IMR-90 (cell line): Measurements from ENCODE around the gene SPTBN5. TPM values are rescaled to one million over a fixed set of nuclear protein-coding genes. Genes with fewer than 3 reads are reported as not detected.

Experiments used
- ATAC-seq: fragments of 200-7000 bp; cut with Tn5 transposase; 2 replicates; pipeline ENCODE4 v1.9.1; 2020; ENCODE audit warnings: low read depth, mild to moderate bottlenecking, moderate library complexity
- BruUV-seq: library from RNA; stranded (reverse); fragments of 400-500 nt; replicated peaks from 2 replicates; lab custom pipeline; 2021; lab: Mats Ljungman, UMichigan
- CTCF ChIA-PET: fragments of 300-600 bp; formaldehyde crosslinking; extraction: SDS; loops from one replicate; lab custom pipeline; 2021; ENCODE audit warnings: antibody characterized with exemption; lab: Yijun Ruan, JAX
- POLR2A ChIA-PET: fragments of 300-600 bp; sonication (Branson Sonifier 250); formaldehyde crosslinking; loops from one replicate; lab custom pipeline; 2022; ENCODE audit warnings: antibody characterized with exemption; ENCODE audit not compliant: unreplicated experiment; lab: Charles Lee
- DNase-seq: peaks from one replicate; pipeline ENCODE4 v3.0.0; 2013
- H2AFZ ChIP-seq: replicated peaks from 2 replicates; pipeline ENCODE3; 2013; ENCODE audit warnings: low read length, mild to moderate bottlenecking; ENCODE audit not compliant: poor library complexity
- H2AK5ac ChIP-seq: 2 replicates; pipeline ENCODE4 v1.6.1; 2013; ENCODE audit warnings: low read depth, low read length, inconsistent platforms
- H2AK9ac ChIP-seq: replicated peaks from 2 replicates; pipeline ENCODE3; 2013; ENCODE audit warnings: mild to moderate bottlenecking, low read depth, low read length, moderate library complexity; ENCODE audit not compliant: poor library complexity
- H2BK120ac ChIP-seq: 2 replicates; pipeline ENCODE4 v1.6.1; 2013; ENCODE audit warnings: low read depth, low read length, inconsistent platforms
- H2BK15ac ChIP-seq: 3 replicates; pipeline ENCODE4 v1.6.1; 2013; ENCODE audit warnings: low read depth, low read length, inconsistent platforms
- H2BK20ac ChIP-seq: 2 replicates; pipeline ENCODE4 v1.6.1; 2013; ENCODE audit warnings: low read depth, mild to moderate bottlenecking, inconsistent platforms, low read length, moderate library complexity
- H2BK5ac ChIP-seq: 2 replicates; pipeline ENCODE4 v1.6.1; 2013; ENCODE audit warnings: mild to moderate bottlenecking, low read depth, low read length, inconsistent platforms; ENCODE audit not compliant: poor library complexity, severe bottlenecking
- H3K14ac ChIP-seq: replicated peaks from 2 replicates; pipeline ENCODE4 v1.6.1; 2013; ENCODE audit warnings: low read depth, low read length, inconsistent platforms
- H3K18ac ChIP-seq: 2 replicates; pipeline ENCODE4 v1.6.1; 2013; ENCODE audit warnings: low read depth, low read length, control low read depth
- H3K23ac ChIP-seq: 2 replicates; pipeline ENCODE4 v1.6.1; 2013; ENCODE audit warnings: low read depth, low read length, inconsistent platforms
- H3K27ac ChIP-seq: 2 replicates; pipeline ENCODE4 v1.5.1; 2013; ENCODE audit warnings: mild to moderate bottlenecking, control low read depth, low read length; ENCODE audit not compliant: insufficient read depth
- H3K27me3 ChIP-seq: 2 replicates; pipeline ENCODE4 v1.6.1; 2013; ENCODE audit warnings: low read length; ENCODE audit not compliant: control insufficient read depth, insufficient read depth
- H3K36me3 ChIP-seq: 2 replicates; pipeline ENCODE4 v1.6.1; 2013; ENCODE audit warnings: low read length, mixed read lengths; ENCODE audit not compliant: control insufficient read depth, insufficient read depth
- H3K4ac ChIP-seq: 2 replicates; pipeline ENCODE4 v1.6.1; 2013; ENCODE audit warnings: low read depth, low read length, inconsistent platforms
- H3K4me1 ChIP-seq: 2 replicates; pipeline ENCODE4 v1.6.1; 2013; ENCODE audit warnings: low read length, mixed read lengths; ENCODE audit not compliant: control insufficient read depth, insufficient read depth
- H3K4me2 ChIP-seq: 2 replicates; pipeline ENCODE4 v1.6.1; 2013; ENCODE audit warnings: low read depth, mild to moderate bottlenecking, control low read depth, low read length, moderate library complexity
- H3K4me3 ChIP-seq: 2 replicates; pipeline ENCODE4 v1.5.1; 2013; ENCODE audit warnings: low read depth, mild to moderate bottlenecking, control low read depth, low read length, moderate library complexity; ENCODE audit not compliant: insufficient read depth
- H3K56ac ChIP-seq: 2 replicates; pipeline ENCODE4 v1.6.1; 2013; ENCODE audit warnings: low read length, inconsistent platforms; ENCODE audit not compliant: insufficient read depth; ENCODE audit errors: extremely low read depth
- H3K79me1 ChIP-seq, 2 experiments: 2 replicates each; pipeline ENCODE4 v1.6.1; 2013; ENCODE audit warnings: low read length in 2 of 2, inconsistent platforms in 1 of 2, low read depth in 1 of 2
- H3K9ac ChIP-seq: 2 replicates; pipeline ENCODE4 v1.6.1; 2013; ENCODE audit warnings: low read depth, low read length, control low read depth
- H3K9me1 ChIP-seq: 2 replicates; pipeline ENCODE4 v1.6.1; 2013; ENCODE audit warnings: low read length, inconsistent platforms; ENCODE audit not compliant: insufficient read depth
- H3K9me3 ChIP-seq: 2 replicates; pipeline ENCODE4 v1.6.1; 2013; ENCODE audit warnings: low read length; ENCODE audit not compliant: control insufficient read depth, insufficient read depth
- H4K20me1 ChIP-seq: 2 replicates; pipeline ENCODE4 v1.6.1; 2013; ENCODE audit warnings: low read length, inconsistent platforms; ENCODE audit not compliant: insufficient read depth
- H4K5ac ChIP-seq: 2 replicates; pipeline ENCODE4 v1.6.1; 2013; ENCODE audit warnings: mild to moderate bottlenecking, low read depth, low read length, control low read depth
- H4K8ac ChIP-seq, 2 experiments: 2 replicates each; pipeline ENCODE4 v1.6.1; 2013; ENCODE audit warnings: low read depth in 2 of 2, low read length in 2 of 2, control low read depth in 1 of 2, inconsistent platforms in 1 of 2
- H4K91ac ChIP-seq: 2 replicates; pipeline ENCODE4 v1.6.1; 2013; ENCODE audit warnings: low read depth, low read length, inconsistent platforms; ENCODE audit not compliant: insufficient read depth
- CEBPB ChIP-seq: IDR thresholded peaks from 2 replicates; pipeline ENCODE4 v1.6.1; 2012; ENCODE audit warnings: low read depth, low read length, improper control_type of control experiment
- FOS ChIP-seq: fragments of 150-350 bp; IDR thresholded peaks from 2 replicates; pipeline ENCODE4 v1.6.1; 2016; ENCODE audit warnings: low read depth, low read length
- MAFK ChIP-seq: IDR thresholded peaks from 2 replicates; pipeline ENCODE4 v1.6.1; 2012; ENCODE audit warnings: low read depth, low read length, improper control_type of control experiment
- MAZ ChIP-seq: IDR thresholded peaks from 2 replicates; pipeline ENCODE4 v1.6.1; 2012; ENCODE audit warnings: low read depth, mild to moderate bottlenecking, low read length, improper control_type of control experiment, moderate library complexity, borderline replicate concordance
- NFE2L2 ChIP-seq: fragments of 150-350 bp; IDR thresholded peaks from 2 replicates; pipeline ENCODE4 v1.6.1; 2016; ENCODE audit warnings: low read depth, mild to moderate bottlenecking, low read length
- POLR2A ChIP-seq: IDR thresholded peaks from 2 replicates; pipeline ENCODE4 v1.6.1; 2012; ENCODE audit warnings: mild to moderate bottlenecking, low read depth, low read length
- RAD21 ChIP-seq: IDR thresholded peaks from 2 replicates; pipeline ENCODE4 v1.6.1; 2012; ENCODE audit warnings: low read length, improper control_type of control experiment
- RCOR1 ChIP-seq: IDR thresholded peaks from 2 replicates; pipeline ENCODE4 v1.6.1; 2012; ENCODE audit warnings: mild to moderate bottlenecking, low read length, improper control_type of control experiment; ENCODE audit not compliant: insufficient replicate concordance
- SMC3 ChIP-seq: fragments of 150-350 bp; IDR thresholded peaks from 2 replicates; pipeline ENCODE4 v1.6.1; 2016; ENCODE audit warnings: low read depth, mild to moderate bottlenecking, antibody characterized with exemption, low read length, moderate library complexity
- WGBS, 2 experiments: methylation state at CpG; one replicate each; pipeline versions ENCODE4 v1.1.5 to v1.1.7; 2013; ENCODE audit warnings: missing lambda C conversion rate in 2 of 2; ENCODE audit not compliant: insufficient read length in 1 of 2; ENCODE audit errors: extremely low coverage in 2 of 2; 5-methylcytosine and 5-hydroxymethylcytosine counted together
- dilution Hi-C: fragments of 300-500 bp; cut with HindIII; formaldehyde crosslinking; loops from one replicate; pipeline ENCODE4 v1.14.3; 2018; ENCODE audit warnings: low sequenced_read_pairs; ENCODE audit not compliant: unreplicated experiment
- in situ Hi-C: fragments of 300-500 bp; cut with MboI; formaldehyde crosslinking; loops from 3 replicates; pipeline ENCODE4 v1.14.3; 2019; ENCODE audit warnings: low sequenced_read_pairs, inconsistent platforms, mixed read lengths
- intact Hi-C: fragments of 100-400 bp; cut with micrococcal nuclease; formaldehyde crosslinking; loops from 2 replicates; pipeline ENCODE4 v1.10.0; 2022
- polyA plus RNA-seq, 3 experiments: library from polyadenylated mRNA; depleted of rRNA; stranded (reverse); fragments of >200 nt; gene quantifications; 2 replicates each; pipeline ENCODE4 v1.2.3, GENCODE V29; 2012; ENCODE audit warnings: low replicate concordance in 1 of 3
- total RNA-seq: library from RNA; depleted of rRNA; stranded (reverse); fragments of >200 nt; gene quantifications from 2 replicates; pipeline ENCODE4 v1.2.3, GENCODE V29; 2012
- TF ChIP-seq, protein P1 (sequence below): fragments of 150-350 bp; IDR thresholded peaks from 2 replicates; pipeline ENCODE4 v1.6.1; 2016; ENCODE audit warnings: low read depth, mild to moderate bottlenecking, low read length, moderate library complexity, borderline replicate concordance
- TF ChIP-seq, protein P2 (sequence below): conservative IDR thresholded peaks from 2 replicates; pipeline ENCODE4 v1.5.1; 2012; ENCODE audit warnings: mild to moderate bottlenecking, low read depth, low read length, improper control_type of control experiment

The SPTBN5 gene
- total and polyA plus RNA-seq, 2 of the 4 experiments (the other 2 are of a cell fraction) = under 0.01 to 0.38 TPM

DNA sequence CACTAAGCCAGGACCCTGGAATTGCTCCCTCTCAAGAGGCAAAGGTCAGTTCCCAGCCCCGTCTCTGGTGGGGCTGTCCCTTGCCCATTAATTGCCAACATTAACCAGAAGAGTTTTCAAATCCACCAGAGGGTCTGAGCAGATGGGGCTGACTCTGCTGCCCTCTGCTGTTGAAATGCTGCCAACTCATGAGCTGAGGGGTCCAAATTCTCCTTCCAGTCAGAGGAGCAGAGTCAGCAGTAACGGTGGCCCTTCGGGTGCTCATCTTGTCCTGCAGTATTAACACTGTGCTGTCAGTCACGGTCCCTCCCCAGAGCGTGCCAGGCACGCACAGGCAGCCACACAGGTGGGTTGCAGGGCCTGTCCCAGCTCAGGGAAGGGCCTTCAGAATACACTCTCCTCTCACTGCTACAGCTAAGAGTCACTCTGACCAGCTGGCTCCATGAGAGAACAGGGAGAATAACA is 10.7 kb upstream of the SPTBN5 start:
- Histone ChIP-seq H2AK9ac (peak overlapping the region; percentile 21), H4K20me1 (peaks cover 16% of the 10 kb centered on the region; the same call in 1 of the 2 replicates), H3K4me1 (no peaks in the 10 kb centered on the region), H3K27me3 (no peaks in the 10 kb centered on the region), H3K56ac (no peak overlapping the region), H2BK20ac (no peak overlapping the region), H2AFZ (peak overlapping the region; percentile 6), H2AK5ac (no peak overlapping the region), H2BK120ac (no peak overlapping the region), H3K9ac (no peak overlapping the region), H3K18ac (no peak overlapping the region), H3K4me2 (no peak overlapping the region), H2BK15ac (no peak overlapping the region), H3K36me3 (peaks cover 25% of the 10 kb centered on the region), H3K4ac (no peak overlapping the region), H3K4me3 (no peak overlapping the region), H4K5ac (no peak overlapping the region), H3K14ac (no peak overlapping the region), H4K8ac (no peak overlapping the region), H3K79me1 (peaks cover 0 to 21% of the 10 kb centered on the region in 2 experiments), H2BK5ac (no peak overlapping the region), H3K9me1 (no peaks in the 10 kb centered on the region), H4K91ac (no peak overlapping the region), H3K9me3 (no peaks in the 10 kb centered on the region), H3K27ac (no peak overlapping the region), H3K23ac (no peak overlapping the region)
- in situ Hi-C loops = no loop called here
- dilution Hi-C loops = no loop called here
- WGBS, 2 experiments = 16% methylated on average over 3 of the region's 6 CpGs; no CpG with 5 or more reads in 1 of the 2 experiments
- ChIA-PET POLR2A (no interaction called here), CTCF (interaction anchor here (0.6 to 1.0 kb wide), 5 partner anchors 9 to 131 kb away, joined by 3 to 6 read pairs (median 4); partner anchors contain the start of gene MAPKBP1)
- DNase-seq = peak; percentile 65
- BruUV-seq = no TSS peak
- ATAC-seq = peak; percentile 98
- TF ChIP-seq RAD21 (peak; percentile 92), RCOR1 (no peak), NFE2L2 (no peak), FOS (no peak), CEBPB (no peak), SMC3 (peak; percentile 92), POLR2A (no peak), MAFK (peak; percentile 81), MAZ (0 out of 2 replicates have a peak, but pooled peaks have one; percentile 26)
- TF ChIP-seq, protein P1, sequence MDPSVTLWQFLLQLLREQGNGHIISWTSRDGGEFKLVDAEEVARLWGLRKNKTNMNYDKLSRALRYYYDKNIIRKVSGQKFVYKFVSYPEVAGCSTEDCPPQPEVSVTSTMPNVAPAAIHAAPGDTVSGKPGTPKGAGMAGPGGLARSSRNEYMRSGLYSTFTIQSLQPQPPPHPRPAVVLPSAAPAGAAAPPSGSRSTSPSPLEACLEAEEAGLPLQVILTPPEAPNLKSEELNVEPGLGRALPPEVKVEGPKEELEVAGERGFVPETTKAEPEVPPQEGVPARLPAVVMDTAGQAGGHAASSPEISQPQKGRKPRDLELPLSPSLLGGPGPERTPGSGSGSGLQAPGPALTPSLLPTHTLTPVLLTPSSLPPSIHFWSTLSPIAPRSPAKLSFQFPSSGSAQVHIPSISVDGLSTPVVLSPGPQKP = no peak
- TF ChIP-seq, protein P2, sequence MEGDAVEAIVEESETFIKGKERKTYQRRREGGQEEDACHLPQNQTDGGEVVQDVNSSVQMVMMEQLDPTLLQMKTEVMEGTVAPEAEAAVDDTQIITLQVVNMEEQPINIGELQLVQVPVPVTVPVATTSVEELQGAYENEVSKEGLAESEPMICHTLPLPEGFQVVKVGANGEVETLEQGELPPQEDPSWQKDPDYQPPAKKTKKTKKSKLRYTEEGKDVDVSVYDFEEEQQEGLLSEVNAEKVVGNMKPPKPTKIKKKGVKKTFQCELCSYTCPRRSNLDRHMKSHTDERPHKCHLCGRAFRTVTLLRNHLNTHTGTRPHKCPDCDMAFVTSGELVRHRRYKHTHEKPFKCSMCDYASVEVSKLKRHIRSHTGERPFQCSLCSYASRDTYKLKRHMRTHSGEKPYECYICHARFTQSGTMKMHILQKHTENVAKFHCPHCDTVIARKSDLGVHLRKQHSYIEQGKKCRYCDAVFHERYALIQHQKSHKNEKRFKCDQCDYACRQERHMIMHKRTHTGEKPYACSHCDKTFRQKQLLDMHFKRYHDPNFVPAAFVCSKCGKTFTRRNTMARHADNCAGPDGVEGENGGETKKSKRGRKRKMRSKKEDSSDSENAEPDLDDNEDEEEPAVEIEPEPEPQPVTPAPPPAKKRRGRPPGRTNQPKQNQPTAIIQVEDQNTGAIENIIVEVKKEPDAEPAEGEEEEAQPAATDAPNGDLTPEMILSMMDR = peak; percentile 85
- intact Hi-C loops = loop anchor here (1.0 kb wide), 4 partner anchors 76 to 439 kb away; partner anchors contain the start of gene JMJD7
